AG08396 (cell line): Measurements from ENCODE around the gene SLC2A4.
"Not testable (repeated sequence)": the region's sequence is repeated elsewhere in the genome, so short reads cannot be mapped to it uniquely, and the experiment has no call there.

Experiments
- DNase-seq: peaks from one replicate; pipeline ENCODE4 v3.0.0; 2012; ENCODE audit warnings: low spot score, mixed read lengths

Gene SLC2A4

GRCh38 chr17:7324438-7324779, 42.9 kb downstream of the SLC2A4 start:
- DNase-seq: no peak

GRCh38 chr17:7325031-7325528, 43.6 kb downstream of the SLC2A4 start:
- no peak for DNase-seq

GRCh38 chr17:7326186-7326585, 44.7 kb downstream of the SLC2A4 start:
- DNase-seq: no peak

GRCh38 chr17:7327056-7327455, 45.5 kb downstream of the SLC2A4 start:
- DNase-seq: no peak

- DNase-seq: no peak
Measured at GRCh38 chr17:7327501-7327900, 46.0 kb downstream of the SLC2A4 start.

GRCh38 chr17:7328009-7328408, 46.5 kb downstream of the SLC2A4 start:
- DNase-seq: no peak

- no peak for DNase-seq
Measured at GRCh38 chr17:7328840-7329373, 47.4 kb downstream of the SLC2A4 start, which contains the start of gene NEURL4. TSS of gene NEURL4 (minus strand) at chr17:7329335. CDS start at chr17:7329312, 23 bp downstream.

GRCh38 chr17:7329374-7329996, 48.0 kb downstream of the SLC2A4 start:
- DNase-seq: peak; percentile 99

- peak; percentile 92 for DNase-seq
Measured at GRCh38 chr17:7329997-7330637, 48.6 kb downstream of the SLC2A4 start.

GRCh38 chr17:7330638-7331015, 49.1 kb downstream of the SLC2A4 start:
- DNase-seq: no peak

- DNase-seq: no peak
Measured at GRCh38 chr17:7332111-7332510, 50.6 kb downstream of the SLC2A4 start.

GRCh38 chr17:7332600-7333069, 51.1 kb downstream of the SLC2A4 start:
- not testable (repeated sequence) for DNase-seq

GRCh38 chr17:7334938-7335538, 53.5 kb downstream of the SLC2A4 start:
- no peak for DNase-seq

- not testable (repeated sequence) for DNase-seq
Measured at GRCh38 chr17:7335765-7336164, 54.2 kb downstream of the SLC2A4 start.

GRCh38 chr17:7336240-7337175, 55.0 kb downstream of the SLC2A4 start, which contains the start of gene ACAP1:
TSS of gene ACAP1 (plus strand) at chr17:7336529. CDS start at chr17:7336735, 206 bp downstream.
- DNase-seq: no peak

GRCh38 chr17:7337600-7337999, 56.1 kb downstream of the SLC2A4 start:
- DNase-seq: not testable (repeated sequence)
